HG02884 (cell line): Measurements from ENCODE around the gene ROBO3.

Experiments
- ATAC-seq: cut with Tn5 transposase; IDR thresholded peaks from one replicate; pipeline ENCODE4 v1.9.1; 2021; ENCODE audit warnings: mild to moderate bottlenecking, moderate library complexity; ENCODE audit not compliant: unreplicated experiment

Gene ROBO3

GRCh38 chr11:124875943-124876817 is 10.9 kb downstream of the ROBO3 start:
- ATAC-seq: peak; percentile 88

GRCh38 chr11:124876818-124877630 is 11.8 kb downstream of the ROBO3 start:
- peak; percentile 5 for ATAC-seq

GRCh38 chr11:124877631-124877909 is 12.3 kb downstream of the ROBO3 start:
- ATAC-seq: no peak

GRCh38 chr11:124877910-124878758 is 12.9 kb downstream of the ROBO3 start:
- no peak for ATAC-seq

DNA sequence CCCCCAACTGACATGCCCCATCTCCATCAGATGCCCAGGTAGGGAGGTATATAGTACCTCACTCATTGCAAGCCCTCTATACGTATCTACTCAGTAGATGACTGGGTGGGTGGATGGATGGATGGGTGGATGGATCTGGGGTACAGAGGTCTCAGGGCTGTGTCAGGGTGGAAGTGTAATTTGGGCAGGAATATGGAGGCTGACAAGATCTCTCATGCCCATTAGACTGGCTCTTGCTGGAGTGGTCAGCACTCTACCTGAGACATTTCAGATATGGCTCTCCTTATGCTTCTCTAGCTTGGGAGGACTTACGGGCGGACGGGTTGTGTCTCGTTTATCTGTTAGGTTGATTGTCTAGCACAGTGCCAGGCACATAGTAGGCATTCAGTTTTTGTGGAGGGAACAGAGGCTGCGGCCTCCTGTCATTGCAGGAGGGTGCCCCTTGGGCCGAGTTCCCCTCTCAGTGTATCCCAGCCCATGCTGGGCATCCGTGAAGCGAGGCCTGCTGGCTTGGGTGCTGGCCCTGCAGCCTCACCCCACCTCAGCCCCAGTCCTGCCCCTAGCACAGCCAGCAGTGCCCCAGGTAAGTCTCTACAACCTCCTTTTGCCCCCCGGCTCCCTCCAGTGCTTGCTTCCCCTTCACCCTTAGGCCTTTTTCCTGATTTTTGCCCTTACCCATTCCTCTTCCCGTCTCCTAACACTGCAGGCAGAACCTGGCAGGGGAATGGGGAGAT is 13.7 kb downstream of the ROBO3 start:
- no peak for ATAC-seq

- no peak for ATAC-seq
Observed at GRCh38 chr11:124879493-124880289, 14.5 kb downstream of the ROBO3 start.

GRCh38 chr11:124880290-124880611 is 15.0 kb downstream of the ROBO3 start:
- no peak for ATAC-seq

DNA sequence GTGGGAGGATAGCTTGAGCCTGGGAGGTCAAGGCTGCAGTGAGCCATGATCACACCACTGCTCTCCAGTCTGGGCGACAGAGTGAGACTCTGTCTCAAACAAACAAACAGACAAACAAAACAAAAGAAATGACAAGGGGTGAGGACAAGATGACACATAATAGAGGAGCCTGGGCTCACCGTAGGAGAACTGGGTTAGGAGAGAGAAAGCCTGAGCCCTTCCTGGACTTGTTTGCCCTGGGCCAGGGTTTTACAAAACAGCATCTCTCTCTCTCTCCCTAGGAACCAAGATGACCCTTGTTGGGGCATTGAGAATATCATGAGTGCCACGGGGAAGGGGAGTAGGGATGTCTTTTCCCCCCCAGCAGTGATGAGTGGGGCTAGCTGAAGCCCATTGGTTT is 15.7 kb downstream of the ROBO3 start:
- ATAC-seq: no peak

- no peak for ATAC-seq
Observed at GRCh38 chr11:124882339-124883071, 17.3 kb downstream of the ROBO3 start.

DNA sequence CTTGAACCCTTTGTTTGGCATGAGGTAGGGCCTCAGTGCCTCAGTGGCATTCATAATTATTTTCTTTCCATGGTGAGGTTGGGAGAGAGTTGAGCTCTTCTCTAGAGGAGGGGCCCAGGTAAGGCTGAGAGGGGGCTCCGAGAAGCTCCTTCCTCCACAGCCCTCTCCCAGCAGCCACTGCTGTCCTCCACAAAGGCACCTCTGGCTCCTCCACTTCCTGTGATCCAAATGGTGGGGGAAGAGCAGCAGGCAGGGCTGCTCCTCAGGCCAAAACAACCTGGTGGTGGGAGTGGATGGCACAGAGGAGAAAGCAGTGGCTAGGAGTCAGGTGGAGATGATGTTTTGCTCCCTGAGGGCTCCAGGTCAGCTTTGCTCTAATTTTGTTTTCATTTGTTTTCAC is 19.1 kb downstream of the ROBO3 start:
- ATAC-seq: no peak

GRCh38 chr11:124884869-124885479 is 19.7 kb downstream of the ROBO3 start:
- ATAC-seq: no peak

DNA sequence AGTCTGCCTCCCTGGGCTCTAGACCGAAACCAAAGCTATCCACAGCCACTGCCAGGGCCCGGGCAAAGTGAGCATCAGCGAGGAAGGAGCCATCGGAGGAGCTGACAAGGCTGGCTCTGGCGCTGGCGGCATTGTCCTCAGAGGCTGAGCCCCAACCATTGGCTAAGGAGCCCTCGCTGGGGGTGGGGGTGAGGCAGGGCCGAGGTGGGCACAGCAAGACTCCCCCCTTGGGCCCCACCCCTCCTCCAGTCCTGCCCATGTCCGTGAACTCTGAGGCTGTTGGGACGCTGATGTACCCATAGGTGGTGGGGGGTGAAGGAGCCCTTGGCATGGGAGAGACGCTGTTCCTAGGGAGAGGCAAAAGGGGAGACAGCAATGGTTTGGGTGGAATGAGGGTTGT is 21.2 kb downstream of the ROBO3 start:
- no peak for ATAC-seq

DNA sequence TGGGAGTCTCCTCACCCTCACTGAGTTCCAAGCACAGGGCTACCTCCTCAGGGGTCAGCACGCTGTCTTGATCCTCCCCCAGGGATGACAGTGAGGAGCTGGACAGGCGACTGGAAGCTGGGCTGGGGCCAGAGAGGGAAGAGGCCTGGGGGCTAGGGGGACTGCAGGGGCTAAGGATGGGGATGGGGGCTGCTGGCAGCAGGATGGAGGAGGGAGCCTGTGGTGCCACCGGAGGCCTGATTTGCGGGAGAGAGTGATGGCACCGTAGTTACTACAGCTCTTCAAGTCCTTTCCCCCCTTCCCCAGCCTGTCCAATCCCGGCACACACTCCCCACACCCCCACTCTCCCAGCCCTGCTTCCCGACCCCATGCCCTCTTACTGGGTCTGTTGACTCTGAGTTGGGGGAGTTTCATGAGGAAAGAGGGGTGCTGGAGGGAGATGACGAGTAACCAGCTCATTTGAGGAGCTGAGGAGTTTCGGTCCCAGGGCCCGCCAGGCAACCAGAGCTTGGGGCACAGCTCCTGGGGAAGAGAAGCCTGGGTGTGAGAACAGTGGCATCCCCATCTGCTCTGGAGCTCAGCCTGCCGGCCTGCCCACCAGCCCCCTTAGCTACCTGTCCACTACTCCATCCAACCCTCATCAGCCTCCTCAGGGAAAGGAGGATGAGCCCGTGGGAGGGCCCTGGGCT is 21.9 kb downstream of the ROBO3 start:
- ATAC-seq: no peak

DNA sequence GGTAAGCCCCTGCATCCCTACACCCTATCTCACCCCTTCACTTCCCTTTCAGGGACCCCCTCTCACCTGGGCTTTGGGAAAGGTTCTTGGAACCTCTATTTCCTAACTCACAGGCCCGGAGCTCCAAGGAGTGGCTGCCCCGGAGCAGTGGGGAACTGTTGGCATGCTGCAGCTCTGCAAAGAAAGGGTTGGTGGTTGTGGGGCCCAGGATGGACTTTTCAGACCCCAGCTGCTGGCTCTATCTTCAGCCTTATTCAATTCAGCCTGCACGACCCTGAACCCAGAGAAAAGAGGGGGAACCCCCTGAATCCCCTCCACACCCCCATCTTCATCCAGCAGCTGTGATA is 22.4 kb downstream of the ROBO3 start:
- ATAC-seq: no peak

GRCh38 chr11:124889191-124890091 is 24.2 kb downstream of the ROBO3 start:
- ATAC-seq: no peak

DNA sequence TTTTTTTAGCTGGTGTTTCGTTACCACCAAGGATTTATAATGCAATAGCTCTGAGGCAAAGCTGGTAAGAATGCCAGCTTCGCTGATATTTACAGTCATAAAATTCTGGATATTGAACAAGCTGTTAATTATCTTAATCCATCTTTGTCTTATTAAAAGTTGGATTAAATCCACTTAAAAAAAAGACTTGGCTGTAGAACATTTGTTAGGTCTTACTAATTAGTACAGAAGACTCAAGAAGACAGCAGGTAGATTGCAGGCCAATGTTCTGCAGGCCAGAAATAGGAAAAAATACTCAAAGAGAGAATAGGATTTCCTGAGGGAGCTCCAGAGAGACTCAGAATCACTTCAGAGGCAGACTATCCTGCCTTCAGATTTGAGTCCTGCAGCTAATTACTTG is 24.9 kb downstream of the ROBO3 start:
- no peak for ATAC-seq

GRCh38 chr11:124890683-124891372 is 25.6 kb downstream of the ROBO3 start:
- no peak for ATAC-seq
